HG03159 (cell line): ENCODE measurements around the gene RNF157.
"Not testable (repeated sequence)": the region's sequence is repeated elsewhere in the genome, so short reads cannot be mapped to it uniquely, and the experiment has no call there.

Source experiments
- ATAC-seq: cut with Tn5 transposase; IDR thresholded peaks from one replicate; pipeline ENCODE4 v1.9.1; 2021; ENCODE audit warnings: mild to moderate bottlenecking, moderate library complexity; ENCODE audit not compliant: unreplicated experiment

RNF157 gene

DNA sequence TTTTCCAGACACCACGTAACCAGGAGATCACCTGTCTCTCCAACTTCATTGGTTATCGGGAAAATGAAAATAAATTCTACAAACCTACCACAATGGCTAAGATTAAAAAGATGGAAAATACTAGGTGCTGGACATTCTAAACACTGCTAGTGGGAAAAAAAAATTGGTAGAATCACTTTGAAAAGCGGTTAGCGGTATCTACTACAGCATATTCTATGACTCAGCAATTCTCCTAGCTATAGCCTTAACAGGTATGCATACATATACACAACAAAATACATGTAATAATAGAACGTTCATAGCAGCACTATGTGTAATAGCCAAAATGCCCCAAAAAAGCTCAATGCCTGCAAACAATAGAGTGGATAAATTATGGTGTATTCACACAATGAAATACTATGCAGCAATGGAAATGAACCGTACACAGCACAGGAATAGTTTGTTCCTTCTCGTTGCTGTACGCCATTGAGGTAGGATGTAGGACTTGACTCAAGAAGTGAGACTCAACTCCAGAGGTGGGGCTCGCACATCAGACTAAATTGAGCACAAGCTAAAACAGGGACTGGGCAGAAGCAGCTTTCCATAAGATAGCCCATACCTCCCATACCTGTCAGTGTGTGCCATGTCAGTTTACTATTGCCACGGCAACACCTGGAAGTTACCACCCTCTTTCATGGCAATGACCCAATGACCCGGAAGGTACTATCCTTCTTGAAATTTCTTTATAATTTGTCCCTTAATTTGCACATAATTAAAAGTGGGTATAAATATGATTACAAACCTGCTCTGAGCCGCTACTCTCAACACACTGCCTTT, 44.8 kb downstream of the RNF157 start:
- no peak for ATAC-seq

DNA sequence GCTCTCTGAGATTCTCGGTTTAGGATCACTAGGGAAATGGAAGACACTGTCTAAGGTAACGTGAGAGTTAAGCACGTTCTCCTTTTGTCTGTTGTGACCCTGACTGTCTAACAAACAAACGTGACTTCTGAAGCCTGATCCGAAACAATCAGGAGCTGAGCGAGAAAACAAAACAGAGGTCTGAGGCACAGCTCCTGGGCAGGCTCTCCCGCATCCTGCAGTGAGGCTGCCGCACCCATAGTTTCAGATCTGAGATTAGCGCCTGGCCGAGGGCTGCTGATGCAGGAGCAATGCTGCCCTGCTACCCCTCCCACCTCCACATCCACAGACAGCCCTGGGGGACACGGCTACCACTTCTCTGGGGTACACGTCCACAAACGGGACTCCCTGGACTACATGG, 46.7 kb downstream of the RNF157 start:
- ATAC-seq = no peak

- ATAC-seq = peak; percentile 63
These were observed 48.4 kb downstream of the RNF157 start for GRCh38 chr17:76191896-76192295.

- no peak for ATAC-seq
These were observed 50.6 kb downstream of the RNF157 start for GRCh38 chr17:76189741-76190140.

DNA sequence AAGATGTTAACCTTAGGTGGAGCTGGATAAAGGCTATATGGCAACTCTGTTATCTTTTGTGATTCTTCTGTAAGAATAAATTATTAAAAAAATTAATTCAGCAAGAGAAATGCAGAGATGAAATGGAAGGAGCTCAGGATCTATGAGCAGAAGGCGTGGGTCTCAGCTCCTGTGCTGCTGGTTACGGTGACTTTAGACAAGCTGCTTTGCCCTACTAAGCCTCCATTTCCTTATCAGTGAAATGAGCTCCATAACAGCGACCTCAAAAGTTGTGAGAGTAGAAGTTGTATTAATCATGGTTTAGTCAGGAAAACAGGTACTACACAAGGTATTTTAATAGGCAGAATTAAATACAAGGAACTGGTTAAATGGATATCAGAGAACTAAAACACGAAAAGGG, 51.0 kb downstream of the RNF157 start:
- no peak for ATAC-seq

- no peak for ATAC-seq
These were observed 51.9 kb downstream of the RNF157 start for GRCh38 chr17:76188213-76189016.

DNA sequence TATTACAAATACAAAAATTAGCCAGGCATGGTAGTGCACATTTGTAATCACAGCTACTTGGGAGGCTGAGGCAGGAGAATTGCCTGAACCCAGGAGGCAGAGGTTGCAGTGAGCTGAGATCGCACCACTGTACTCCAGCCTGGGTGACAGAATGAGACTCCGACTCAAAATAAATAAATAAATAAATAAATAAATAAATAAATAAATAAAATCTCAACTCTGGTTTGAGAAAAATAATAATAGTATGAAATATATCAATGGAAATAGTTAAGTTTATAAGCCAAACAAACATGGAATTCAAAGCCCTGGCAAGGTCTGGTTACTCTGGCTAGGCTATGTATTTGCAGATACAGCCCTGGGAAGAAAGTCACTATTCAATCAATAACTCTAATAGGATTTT, 53.5 kb downstream of the RNF157 start:
- not testable (repeated sequence) for ATAC-seq

DNA sequence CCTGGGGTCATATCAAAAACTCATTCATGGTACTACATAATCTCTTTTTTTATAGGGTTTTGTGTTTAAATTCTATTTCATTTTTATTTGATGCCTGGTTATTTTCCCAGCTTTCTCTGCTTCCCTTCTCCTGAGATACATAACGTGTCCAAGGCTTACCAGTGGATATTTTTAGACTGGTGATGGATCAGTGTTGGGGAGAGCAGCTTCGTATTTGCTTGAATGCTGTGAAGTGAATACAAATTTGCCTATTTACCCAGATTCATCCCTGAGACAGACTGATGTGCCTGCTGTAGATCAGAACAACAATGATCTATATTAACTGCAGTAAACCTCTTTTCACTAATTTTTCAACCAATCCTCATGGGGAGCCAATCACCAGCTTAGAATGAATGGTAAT, 56.0 kb downstream of the RNF157 start:
- no peak for ATAC-seq

DNA sequence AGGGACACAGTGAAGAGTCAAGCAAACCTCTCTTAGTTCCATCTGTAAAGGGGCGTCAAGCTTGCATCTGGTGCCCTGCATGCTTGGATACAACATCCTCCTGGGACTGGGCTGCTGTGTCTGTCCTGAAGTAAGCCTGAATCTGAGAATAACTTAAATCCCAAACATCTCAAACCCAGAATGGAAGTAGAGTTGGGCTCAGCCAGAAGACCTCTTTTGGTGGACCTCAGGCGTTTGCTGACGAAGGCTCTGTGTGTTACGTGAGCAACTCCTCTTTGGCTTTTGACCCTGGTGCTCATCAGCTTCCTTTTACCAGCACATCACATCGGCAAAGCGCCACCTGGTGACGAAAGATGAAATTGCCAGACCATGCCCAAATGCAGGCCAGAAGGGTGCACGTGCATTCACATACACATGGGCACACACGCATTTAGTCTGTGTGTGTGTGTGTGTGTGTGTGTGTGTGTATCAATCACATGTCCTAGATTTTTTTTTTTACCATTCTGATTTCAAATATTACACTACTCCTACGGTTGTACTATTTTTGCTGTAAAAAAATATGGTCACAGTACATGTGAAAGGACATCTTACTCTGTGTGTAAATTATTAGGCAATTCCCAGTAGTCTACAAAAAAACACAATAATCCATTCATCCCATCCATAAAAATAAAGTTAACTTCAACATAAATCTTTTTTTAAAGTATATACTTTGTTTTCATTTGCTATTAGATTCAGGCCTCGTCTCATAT, 58.1 kb downstream of the RNF157 start:
- ATAC-seq = no peak

DNA sequence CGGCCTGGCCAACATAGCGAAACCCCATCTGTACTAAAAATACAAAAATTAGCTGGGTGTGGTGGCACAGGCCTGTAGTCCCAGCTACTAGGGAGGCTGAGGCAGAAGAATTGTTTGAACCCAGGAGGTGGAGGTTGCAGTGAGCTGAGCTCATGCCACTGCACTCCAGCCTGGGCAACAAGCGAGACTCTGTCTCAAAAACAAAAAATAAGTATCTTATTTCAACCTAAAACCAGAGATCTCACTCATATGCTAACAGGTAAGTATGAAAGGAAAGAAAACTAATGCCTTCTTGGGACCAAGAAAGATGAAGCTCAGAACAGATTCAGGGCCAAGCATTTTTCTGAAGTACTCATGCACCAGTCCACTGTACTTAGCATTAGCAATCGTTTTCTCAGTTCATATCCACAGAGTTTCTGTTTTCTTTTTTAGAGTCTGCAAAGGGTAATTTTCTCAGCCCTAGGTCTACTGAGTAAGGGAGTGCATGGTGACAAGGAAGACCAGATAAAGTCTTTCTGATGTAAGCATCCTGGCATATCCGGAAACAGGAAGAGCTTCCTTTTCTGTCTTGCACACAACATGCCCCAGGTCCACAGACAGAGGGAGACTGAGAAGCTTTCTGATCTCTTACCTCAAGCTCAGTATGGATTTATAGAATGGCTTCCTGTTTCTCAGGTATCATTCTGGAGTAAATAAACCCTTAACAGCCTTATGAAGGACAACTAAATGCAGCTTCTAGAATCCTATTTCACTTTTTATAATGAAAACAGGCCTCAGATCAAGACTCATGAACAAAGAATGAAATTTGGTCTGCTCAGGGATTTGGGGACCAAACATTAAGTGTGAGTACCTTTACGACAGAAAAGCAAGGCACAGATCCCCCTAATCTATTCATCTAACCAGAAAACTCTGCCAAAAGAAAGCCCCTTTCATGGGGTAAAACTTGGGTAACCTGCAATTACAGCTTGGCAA, 60.5 kb downstream of the RNF157 start:
- ATAC-seq = no peak

GRCh38 chr17:76178124-76178523, 62.2 kb downstream of the RNF157 start:
- ATAC-seq = no peak

- ATAC-seq = no peak
These were observed 63.4 kb downstream of the RNF157 start for GRCh38 chr17:76176701-76177574.

DNA sequence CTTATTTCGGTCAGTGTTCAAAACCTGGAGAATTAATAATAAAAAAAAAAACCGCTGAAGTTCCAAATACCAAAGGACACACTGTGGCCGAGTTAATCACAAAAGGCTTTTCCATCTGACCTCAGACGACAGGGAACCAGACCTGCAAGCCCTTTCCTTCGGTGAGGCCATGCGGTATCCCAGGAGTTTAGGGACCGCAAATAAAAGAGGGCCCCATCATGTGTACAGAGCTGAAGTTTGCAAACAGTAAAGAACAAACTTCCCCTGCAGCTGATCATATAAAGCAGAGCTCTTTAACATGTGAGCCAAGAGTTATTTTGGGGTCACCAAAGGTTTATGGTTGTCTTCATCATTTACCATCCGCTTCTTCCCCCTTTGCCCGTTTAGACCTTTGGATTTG, 66.3 kb downstream of the RNF157 start:
- no peak for ATAC-seq

GRCh38 chr17:76173474-76173873, 66.8 kb downstream of the RNF157 start:
- no peak for ATAC-seq

GRCh38 chr17:76171706-76172105, 68.6 kb downstream of the RNF157 start:
- no peak for ATAC-seq

DNA sequence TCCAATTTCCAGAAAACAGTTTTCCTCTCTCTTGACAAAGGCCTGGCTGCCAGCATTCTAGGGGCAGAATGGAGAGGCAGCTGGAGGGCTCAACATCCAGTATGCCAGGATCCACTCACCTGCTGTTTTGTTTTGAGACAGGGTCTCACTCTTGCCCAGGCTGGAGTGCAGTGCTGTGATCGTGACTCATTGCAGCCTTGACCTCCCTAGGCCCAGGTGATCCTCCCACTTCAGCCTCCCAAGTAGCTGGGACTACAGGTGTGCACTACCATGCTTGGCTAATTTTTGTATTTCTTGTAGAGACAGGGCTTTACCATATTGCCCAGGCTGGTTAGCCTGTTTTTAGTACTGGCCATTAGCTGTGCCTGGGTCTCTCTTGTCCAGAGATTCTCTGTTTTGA, 70.2 kb downstream of the RNF157 start:
- no peak for ATAC-seq

GRCh38 chr17:76166906-76167305, 73.4 kb downstream of the RNF157 start:
- ATAC-seq = no peak

DNA sequence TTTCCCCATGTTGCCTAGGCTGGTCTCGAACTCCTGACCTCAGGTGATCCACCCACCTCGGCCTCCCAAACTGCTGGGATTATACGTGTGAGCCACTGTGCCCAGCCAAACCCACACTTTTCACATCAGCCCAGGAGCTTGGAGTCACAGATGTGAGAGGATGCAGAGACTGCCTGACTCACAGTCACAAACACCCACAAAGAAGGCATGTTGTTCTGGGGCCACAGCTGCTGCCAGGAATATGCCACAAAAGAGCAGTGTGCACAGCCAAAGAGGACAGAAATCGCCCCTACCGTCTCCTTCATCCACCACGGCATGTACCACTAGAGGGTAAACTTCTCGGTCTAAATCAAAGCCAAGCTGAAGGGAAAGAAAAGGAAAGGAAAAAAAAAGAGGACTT, 74.1 kb downstream of the RNF157 start:
- no peak for ATAC-seq

- no peak for ATAC-seq
These were observed 76.0 kb downstream of the RNF157 start for GRCh38 chr17:76164331-76164730.
